HepG2 (cell line): ENCODE data around the gene LAMA5. TPM values are rescaled to one million over a fixed set of nuclear protein-coding genes. Genes with fewer than 3 reads are reported as not detected.

Experiments
- ATAC-seq: fragments of 200-7000 bp; cut with Tn5 transposase; 3 replicates; pipeline ENCODE4 v1.9.1; 2020; ENCODE audit warnings: mild to moderate bottlenecking, moderate library complexity
- BruUV-seq: library from RNA; stranded (reverse); fragments of 400-500 nt; replicated peaks from 2 replicates; lab custom pipeline; 2021; lab: Mats Ljungman, UMichigan
- CTCF ChIA-PET: fragments of 300-600 bp; formaldehyde crosslinking; extraction: SDS; loops from one replicate; lab custom pipeline; 2021; ENCODE audit warnings: low total read pairs, inconsistent platforms, low intra/inter-chr PET ratio; lab: Yijun Ruan, JAX
- POLR2A ChIA-PET: fragments of 350-600 bp; sonication (Branson Sonifier 250); formaldehyde crosslinking; loops from one replicate; lab custom pipeline; 2020; ENCODE audit warnings: antibody characterized with exemption, inconsistent platforms; lab: Yijun Ruan, JAX
- DNase-seq: peaks from one replicate; pipeline ENCODE4 v3.0.0-alpha.2; 2015; ENCODE audit warnings: low spot score
- FAIRE-seq: peaks from 3 replicates; lab custom pipeline; 2011; peaks lifted over from hg19 to GRCh38; lab: Jason Lieb, UNC
- H2AFZ ChIP-seq: one replicate; pipeline ENCODE4 v1.6.1; 2011; ENCODE audit warnings: low read length, inconsistent platforms
- H3K27ac ChIP-seq: fragments of 300-600 bp; 3 replicates; pipeline ENCODE4 v1.8.0; 2011; ENCODE audit warnings: mixed run types, mild to moderate bottlenecking, mixed read lengths, low read length, inconsistent platforms; ENCODE audit not compliant: insufficient read depth; ENCODE audit errors: extremely low read length
- H3K27me3 ChIP-seq, 2 experiments: fragments of 200-600 bp in 1 of 2; 2 replicates in 1 of 2; 3 replicates in 1 of 2; pipeline versions ENCODE4 v1.6.0 to v1.8.0; 2011; ENCODE audit warnings: low read length in 2 of 2, mild to moderate bottlenecking in 2 of 2, moderate library complexity in 2 of 2, inconsistent platforms in 1 of 2; ENCODE audit not compliant: insufficient read depth in 2 of 2, control insufficient read depth in 1 of 2
- H3K36me3 ChIP-seq, 2 experiments: fragments of 200-600 bp in 1 of 2; replicated peaks in 1 of 2; 2 replicates in 1 of 2; 3 replicates in 1 of 2; pipeline versions ENCODE4 v1.5.1 to v1.8.0; 2011; ENCODE audit warnings: low read length in 2 of 2, inconsistent platforms in 1 of 2; ENCODE audit not compliant: insufficient read depth in 2 of 2, control insufficient read depth in 1 of 2
- H3K4me1 ChIP-seq: 2 replicates; pipeline ENCODE4 v1.5.1; 2012; ENCODE audit warnings: low read length, inconsistent platforms; ENCODE audit not compliant: insufficient read depth
- H3K4me2 ChIP-seq: 2 replicates; pipeline ENCODE4 v1.6.0; 2011; ENCODE audit warnings: low read depth, low read length, inconsistent platforms
- H3K4me3 ChIP-seq, 3 experiments: fragments of 200-600 bp in 1 of 3; sonication (generic), shearing (Covaris generic) in 1 of 3; replicated peaks in 1 of 3; 2 replicates each; pipeline ENCODE4 v1.5.1; 2011 to 2016; ENCODE audit warnings: low read length in 3 of 3, inconsistent platforms in 2 of 3, low read depth in 2 of 3, mild to moderate bottlenecking in 2 of 3, control low read depth in 1 of 3, mixed read lengths in 1 of 3; ENCODE audit not compliant: insufficient read depth in 1 of 3
- H3K79me2 ChIP-seq: one replicate; pipeline ENCODE4 v1.6.1; 2011; ENCODE audit warnings: low read length, inconsistent platforms; ENCODE audit not compliant: insufficient read depth
- H3K9ac ChIP-seq: 2 replicates; pipeline ENCODE4 v1.6.0; 2011; ENCODE audit warnings: mild to moderate bottlenecking, low read depth, low read length, inconsistent platforms; ENCODE audit not compliant: insufficient read depth
- H3K9me3 ChIP-seq: 2 replicates; pipeline ENCODE4 v1.5.1; 2012; ENCODE audit warnings: mild to moderate bottlenecking, low read length
- H4K20me1 ChIP-seq: 2 replicates; pipeline ENCODE4 v1.6.0; 2011; ENCODE audit warnings: inconsistent platforms, mild to moderate bottlenecking, low read length, moderate library complexity; ENCODE audit not compliant: insufficient read depth
- AGO2 ChIP-seq: fragments of 200-400 bp; formaldehyde crosslinking; optimal IDR thresholded peaks from 2 replicates; pipeline ENCODE3; 2017; ENCODE audit warnings: mild to moderate bottlenecking, low read depth, low read length, moderate library complexity
- CHCHD3 ChIP-seq: sonication (generic); formaldehyde crosslinking; IDR thresholded peaks from 2 replicates; pipeline ENCODE4 v1.8.0; 2022; ENCODE audit warnings: mild to moderate bottlenecking, missing genetic modification reagents, moderate library complexity
- CTCF ChIP-seq: sonication (generic); formaldehyde crosslinking; IDR thresholded peaks from 2 replicates; pipeline ENCODE4 v1.5.0; 2020; ENCODE audit warnings: mild to moderate bottlenecking, missing genetic modification reagents, moderate library complexity
- DR1 ChIP-seq: sonication (generic); formaldehyde crosslinking; IDR thresholded peaks from 2 replicates; pipeline ENCODE4 v1.8.0; 2021; ENCODE audit warnings: mild to moderate bottlenecking, missing genetic modification reagents, inconsistent platforms
- RBFOX2 ChIP-seq: fragments of 200-400 bp; formaldehyde crosslinking; IDR thresholded peaks from 2 replicates; pipeline ENCODE4 v1.6.1; 2017; ENCODE audit warnings: low read depth, mild to moderate bottlenecking, low read length
- RBM22 ChIP-seq: fragments of 200-400 bp; formaldehyde crosslinking; optimal IDR thresholded peaks from 2 replicates; pipeline ENCODE3; 2017; ENCODE audit warnings: mild to moderate bottlenecking, low read length, moderate library complexity
- STAG1 ChIP-seq: sonication (generic); formaldehyde crosslinking; IDR thresholded peaks from 2 replicates; pipeline ENCODE4 v1.4.0; 2020; ENCODE audit warnings: missing genetic modification reagents
- TBX2 ChIP-seq: sonication (generic); formaldehyde crosslinking; IDR thresholded peaks from 2 replicates; pipeline ENCODE4 v1.5.0; 2020; ENCODE audit warnings: missing genetic modification reagents, mild to moderate bottlenecking, borderline replicate concordance
- ZFYVE20 ChIP-seq: sonication (generic); formaldehyde crosslinking; IDR thresholded peaks from 2 replicates; pipeline ENCODE4 v1.8.0; 2023; ENCODE audit warnings: low read depth, mild to moderate bottlenecking, moderate library complexity, missing genetic modification reagents, borderline replicate concordance
- ZNF552 ChIP-seq: sonication (generic); formaldehyde crosslinking; IDR thresholded peaks from 2 replicates; pipeline ENCODE4 v1.9.0; 2022; ENCODE audit warnings: missing genetic modification reagents, mild to moderate bottlenecking, borderline replicate concordance
- ZNF572 ChIP-seq: sonication (generic); formaldehyde crosslinking; IDR thresholded peaks from 2 replicates; pipeline ENCODE4 v1.5.1; 2020; ENCODE audit warnings: mild to moderate bottlenecking, missing genetic modification reagents
- ZNF788 ChIP-seq: sonication (generic); formaldehyde crosslinking; IDR thresholded peaks from 2 replicates; pipeline ENCODE4 v1.5.0; 2020; ENCODE audit warnings: mild to moderate bottlenecking, missing genetic modification reagents, borderline replicate concordance
- WGBS: methylation state at CpG from one replicate; pipeline ENCODE4 v1.1.6; 2017; ENCODE audit warnings: low lambda C conversion rate; 5-methylcytosine and 5-hydroxymethylcytosine counted together
- in situ Hi-C: cut with HindIII; loops from 2 replicates; pipeline ENCODE4 v1.10.0; 2017; ENCODE audit warnings: low pct_unique_long_range_greater_than_20kb; ENCODE audit not compliant: extremely low pct_ligation_motif_present
- intact Hi-C: fragments of 100-400 bp; cut with micrococcal nuclease; formaldehyde crosslinking; loops from one replicate; pipeline ENCODE4 v1.10.0; 2022; ENCODE audit not compliant: unreplicated experiment
- polyA plus RNA-seq, 8 experiments: library from polyadenylated mRNA; depleted of rRNA in 3 of 8; stranded (reverse) in 7 of 8; unstranded in 1 of 8; fragments of >200 nt; fragmentation: Illumina TruSeq in 4 of 8; extraction: Trizol in 4 of 8; gene quantifications; 2 replicates each; pipeline versions ENCODE4 v1.2.1 to v1.2.3, GENCODE V29; 2011 to 2016; ENCODE audit warnings: low read depth in 4 of 8, missing spikeins in 1 of 8, mixed read lengths in 1 of 8; ENCODE audit not compliant: insufficient read depth in 1 of 8
- total RNA-seq, 5 experiments: library from RNA; depleted of rRNA; stranded (reverse); fragments of >200 nt; fragmentation: Illumina TruSeq; extraction: Trizol; gene quantifications; 2 replicates each; pipeline ENCODE4 v1.2.3, GENCODE V29; 2016; ENCODE audit warnings: low read depth in 1 of 5

Gene LAMA5
- total and polyA plus RNA-seq, 2 of the 13 experiments (the other 11 are each of a cell fraction or from before 2014, with no cell fraction given): 21.0 to 44.7 TPM

GRCh38 chr20:62327726-62328495 is 39.2 kb downstream of the LAMA5 start:
- Histone ChIP-seq H2AFZ (no peak overlapping the region), H3K79me2 (no peaks in the 10 kb centered on the region), H3K4me3 (no peak overlapping the region), H3K9ac (no peak overlapping the region), H3K9me3 (no peaks in the 10 kb centered on the region), H3K4me2 (no peak overlapping the region), H3K36me3 (peaks cover 71 to 96% of the 10 kb centered on the region in 2 experiments), H3K27me3 (no peaks in the 10 kb centered on the region), H3K4me1 (no peaks in the 10 kb centered on the region), H3K27ac (no peak overlapping the region), H4K20me1 (no peaks in the 10 kb centered on the region)
- BruUV-seq: no TSS peak
- POLR2A ChIA-PET: interaction anchor here (1.0 kb wide), 1 partner anchor 9 kb away, joined by 3 read pairs; no protein-coding TSS in a partner anchor
- FAIRE-seq: no peak
- intact Hi-C loops (no loop called here), in situ Hi-C loops (no loop called here)
- no peak for DNase-seq
- 97% methylated on average over 31 of the region's 33 CpGs for WGBS
- CTCF ChIA-PET: no interaction called here
- TF ChIP-seq RBM22 (no peak), ZNF572 (CRISPR knock-in tag) (0 out of 2 replicates have a peak, but pooled peaks have one; percentile 33), CTCF (CRISPR knock-in tag) (peak; percentile 26; the same call in 1 of the 2 replicates), ZNF788 (CRISPR knock-in tag) (0 out of 2 replicates have a peak, but pooled peaks have one; percentile 15), AGO2 (peak; percentile 68), STAG1 (CRISPR knock-in tag) (0 out of 2 replicates have a peak, but pooled peaks have one; percentile 3), DR1 (CRISPR knock-in tag) (no peak), ZFYVE20 (no peak), TBX2 (0 out of 2 replicates have a peak, but pooled peaks have one; percentile 17), CHCHD3 (CRISPR knock-in tag) (no peak), ZNF552 (0 out of 2 replicates have a peak, but pooled peaks have one; percentile 14), RBFOX2 (peak; percentile 11; the same call in 1 of the 2 replicates)
- no peak for ATAC-seq
